Middle frontal gyrus (tissue), 1 donor: Measurements from ENCODE around the gene TNS1.
A peak's percentile ranks its signal among the peaks of the same experiment; 100 is the strongest.
"Not testable (repeated sequence)": the region's sequence is repeated elsewhere in the genome, so short reads cannot be mapped to it uniquely, and the experiment has no call there.

Experiments
- DNase-seq: peaks from one replicate; pipeline ENCODE4 v3.0.0-alpha.2; 2015; ENCODE audit warnings: low spot score; ENCODE audit errors: extremely low spot score

The TNS1 gene

GRCh38 chr2:217799563-217800432 lies 203.0 kb downstream of the TNS1 start:
- no peak for DNase-seq

- no peak for DNase-seq
Measured at GRCh38 chr2:217798743-217799562, 203.8 kb downstream of the TNS1 start.

DNA sequence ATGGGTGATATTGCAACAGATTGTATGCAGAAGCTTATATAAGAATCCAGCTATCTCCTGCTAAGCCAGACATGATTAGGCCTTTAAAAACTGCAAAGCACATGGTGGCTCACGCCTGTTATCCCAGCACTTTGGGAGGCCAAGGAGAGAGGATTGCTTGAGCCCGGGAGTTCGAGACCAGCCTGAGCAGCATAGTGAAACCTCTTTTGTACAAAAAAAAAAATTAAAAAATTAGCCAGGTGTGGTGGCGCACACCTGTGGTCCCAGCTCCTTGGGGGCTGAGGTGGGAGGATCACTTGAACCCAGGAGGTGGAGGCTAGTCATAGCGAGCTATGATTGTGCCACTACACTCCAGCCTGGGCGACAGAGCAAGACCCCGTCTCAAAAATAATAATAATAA lies 204.6 kb downstream of the TNS1 start:
- no peak for DNase-seq

DNA sequence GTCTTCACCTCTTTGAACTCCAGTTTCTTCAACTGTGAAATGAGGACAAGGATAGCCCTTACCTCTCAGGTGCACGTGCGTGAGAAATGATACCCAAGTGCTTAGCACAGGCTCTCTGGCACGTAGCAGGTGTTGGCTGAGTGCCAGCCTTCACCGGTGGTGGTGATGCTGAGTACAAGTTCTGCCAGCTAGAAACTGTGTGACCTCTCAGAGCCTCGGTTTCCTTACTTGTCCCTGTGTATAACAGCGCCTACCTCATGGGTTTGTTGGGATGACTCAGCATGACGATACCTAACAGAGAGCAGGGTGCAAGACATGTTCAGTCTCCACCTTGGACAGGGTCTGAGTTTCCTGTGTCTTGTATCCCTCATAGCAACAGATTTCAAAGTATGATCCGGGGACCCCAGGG lies 205.1 kb downstream of the TNS1 start:
- DNase-seq, result no peak

- DNase-seq, result no peak
Measured at GRCh38 chr2:217797165-217797564, 205.6 kb downstream of the TNS1 start.

DNA sequence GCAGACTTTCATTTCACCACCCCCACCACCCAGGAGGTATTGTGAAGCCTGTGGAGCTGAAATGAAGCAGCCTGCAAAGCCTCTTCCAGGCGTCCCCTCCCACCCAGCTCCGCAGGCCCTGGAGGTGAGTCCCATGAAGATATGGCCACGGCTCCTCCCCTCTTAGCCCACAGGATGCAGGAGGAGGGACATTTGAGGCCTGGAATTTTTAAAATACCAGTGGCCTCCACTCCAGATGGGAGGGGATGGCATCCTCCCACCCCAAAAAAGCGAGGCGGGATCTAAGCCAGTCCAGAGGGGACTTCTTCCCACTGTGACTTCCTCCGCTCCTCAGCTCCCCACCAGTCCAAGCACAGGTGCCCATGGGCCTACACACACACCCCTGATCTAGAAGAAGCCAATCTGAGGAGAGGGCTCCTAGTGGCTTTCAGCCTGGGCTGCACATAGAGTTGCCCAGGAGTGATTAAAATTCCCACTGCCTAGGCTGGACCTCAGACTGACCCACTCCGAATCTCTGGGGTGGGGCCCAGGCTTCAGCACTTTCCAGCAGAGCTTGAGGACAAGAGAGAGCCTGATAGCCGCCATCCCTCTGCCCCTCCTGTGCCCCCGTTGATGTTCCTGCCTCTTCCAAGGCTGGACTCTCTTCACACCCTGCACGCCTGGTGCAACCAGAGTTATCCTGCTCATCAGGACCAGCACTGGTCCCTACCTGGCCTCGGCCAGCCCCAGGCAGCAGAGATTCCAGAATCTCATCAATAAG lies 206.9 kb downstream of the TNS1 start:
- DNase-seq, result no peak

DNA sequence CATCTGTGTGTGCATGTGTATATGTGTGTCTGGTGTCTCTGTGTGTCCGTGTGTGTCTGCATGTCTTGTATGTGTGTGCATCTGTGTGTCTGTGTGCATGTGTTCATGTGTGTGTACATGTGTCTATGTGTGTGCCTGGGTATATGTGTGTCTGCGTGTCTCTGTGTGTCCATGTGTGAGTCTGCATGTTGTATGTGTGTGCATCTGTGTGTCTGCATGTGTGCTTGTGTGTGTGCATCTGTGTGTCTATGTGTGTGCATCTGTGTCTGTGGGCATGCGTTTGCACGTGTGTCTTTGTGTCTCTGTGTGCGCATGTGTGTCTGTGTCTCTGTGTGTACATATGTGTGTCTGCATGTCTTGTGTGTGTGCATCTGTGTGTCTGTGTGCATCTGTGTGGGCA lies 207.7 kb downstream of the TNS1 start:
- no peak for DNase-seq

DNA sequence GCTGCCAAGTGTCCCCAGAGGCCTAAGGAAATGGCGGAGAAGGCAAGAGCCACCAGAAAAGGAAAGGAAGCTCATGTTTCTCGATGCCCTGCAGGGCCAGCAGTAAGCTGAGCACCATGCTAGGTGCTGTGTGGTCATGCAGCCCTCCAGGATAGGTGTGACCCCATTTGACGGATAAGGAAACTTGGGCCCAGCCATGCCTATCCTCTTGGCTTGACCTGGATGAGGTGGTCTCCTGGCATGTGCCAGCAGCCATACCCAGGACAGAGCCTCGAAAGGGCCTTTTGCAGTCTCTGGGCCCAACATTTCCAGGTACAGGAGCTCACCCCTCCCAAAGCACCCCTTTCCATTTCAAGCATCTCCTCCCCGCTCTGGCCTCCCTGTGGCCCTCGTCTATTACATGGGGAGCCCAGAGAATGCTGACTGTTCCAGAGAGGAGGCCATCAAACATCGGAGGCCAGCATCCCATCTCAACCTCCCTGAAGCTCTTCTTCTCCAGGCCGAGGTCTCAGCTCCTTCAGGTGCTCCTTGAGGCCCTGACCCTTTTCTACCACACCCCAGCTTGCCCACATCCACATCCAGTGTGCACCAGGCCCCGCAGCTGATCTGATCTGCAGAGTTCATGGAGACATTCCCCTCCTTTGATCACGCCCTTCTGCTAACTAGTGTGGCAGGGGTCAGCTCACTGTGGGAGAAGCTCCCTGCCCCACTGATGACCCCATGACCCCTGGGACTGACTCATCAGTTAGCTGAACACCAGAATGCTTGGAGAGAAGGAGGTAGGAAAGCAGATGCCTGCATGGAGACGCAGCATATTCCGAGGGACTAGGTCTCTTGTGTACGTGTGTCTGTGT lies 208.4 kb downstream of the TNS1 start:
- DNase-seq, result no peak

- no peak for DNase-seq
Measured at GRCh38 chr2:217793566-217794132, 209.1 kb downstream of the TNS1 start.

DNA sequence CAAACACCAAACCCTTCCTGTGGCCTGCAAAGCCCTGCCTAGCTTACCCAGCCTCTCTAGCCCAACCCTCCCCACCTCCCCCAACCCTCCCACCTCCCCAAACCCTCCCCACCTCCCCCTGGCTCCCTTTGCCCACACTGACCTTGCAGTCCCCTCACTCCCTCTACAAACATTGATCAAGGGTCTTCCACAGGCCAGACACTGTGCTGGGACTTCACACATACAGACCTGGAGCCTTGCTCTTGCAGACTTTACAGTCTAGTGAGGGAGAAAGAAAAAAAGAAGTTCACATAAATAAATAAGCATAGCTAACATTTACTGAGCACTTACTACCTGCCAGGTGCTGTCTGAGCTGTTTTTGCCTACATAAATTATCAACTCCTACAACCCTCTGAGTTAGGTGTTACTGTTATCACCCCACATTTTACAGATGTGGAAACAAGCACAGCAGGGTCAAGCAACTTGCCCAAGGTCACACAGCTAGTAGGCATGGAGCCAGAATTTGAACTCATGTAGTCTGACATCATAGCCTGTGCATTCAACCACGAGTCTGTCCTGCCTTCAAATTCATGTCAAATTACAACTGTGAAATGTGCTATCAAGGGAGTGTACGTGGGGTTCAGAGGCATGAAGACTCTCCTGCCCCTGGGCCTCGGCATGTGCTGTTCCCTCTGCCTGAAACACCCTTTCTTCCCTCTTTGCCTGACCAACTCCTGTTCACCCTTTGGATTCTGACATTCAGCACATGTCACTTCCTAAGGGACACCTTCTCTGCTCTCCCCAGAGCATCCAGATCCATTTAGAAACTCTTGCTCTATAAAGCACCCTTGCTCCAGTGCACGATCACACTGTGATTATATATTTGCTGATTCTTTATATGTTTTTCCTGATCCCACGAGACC lies 209.9 kb downstream of the TNS1 start:
- no peak for DNase-seq

- no peak for DNase-seq
Measured at GRCh38 chr2:217791551-217791950, 211.2 kb downstream of the TNS1 start.

DNA sequence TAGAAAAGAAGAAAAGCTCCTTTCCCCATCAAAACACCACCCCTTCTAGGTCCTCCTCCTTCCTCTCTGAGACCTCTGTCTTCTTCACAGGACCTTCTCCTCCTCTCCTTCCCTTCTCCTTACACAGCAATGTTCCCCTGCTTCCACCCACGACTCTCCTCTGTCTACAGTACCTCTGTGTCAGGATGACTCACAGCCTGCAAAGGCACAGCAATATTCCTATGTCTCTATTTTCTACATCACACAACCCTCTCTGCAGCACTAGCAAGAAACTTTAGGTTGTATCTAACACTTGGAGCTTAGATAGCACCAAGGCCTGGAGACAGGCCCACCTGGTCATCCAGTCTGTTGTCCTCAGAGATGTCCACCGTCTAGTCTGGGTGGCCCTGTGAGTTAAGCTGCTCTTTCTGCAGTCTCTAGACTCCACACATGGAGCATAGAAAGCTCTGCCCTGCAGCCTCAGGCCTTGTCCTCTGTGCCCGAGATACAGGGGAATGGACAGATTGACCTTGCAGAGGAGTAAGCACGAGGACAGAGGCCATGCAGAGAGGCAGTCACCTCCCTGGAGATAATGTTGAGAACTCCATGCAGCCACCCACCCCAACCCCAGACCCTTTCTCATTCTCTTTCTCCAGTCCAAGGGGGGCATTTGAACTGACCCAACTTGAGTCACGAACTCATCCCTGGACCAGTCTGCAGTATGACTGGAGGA lies 212.0 kb downstream of the TNS1 start:
- DNase-seq, result no peak

DNA sequence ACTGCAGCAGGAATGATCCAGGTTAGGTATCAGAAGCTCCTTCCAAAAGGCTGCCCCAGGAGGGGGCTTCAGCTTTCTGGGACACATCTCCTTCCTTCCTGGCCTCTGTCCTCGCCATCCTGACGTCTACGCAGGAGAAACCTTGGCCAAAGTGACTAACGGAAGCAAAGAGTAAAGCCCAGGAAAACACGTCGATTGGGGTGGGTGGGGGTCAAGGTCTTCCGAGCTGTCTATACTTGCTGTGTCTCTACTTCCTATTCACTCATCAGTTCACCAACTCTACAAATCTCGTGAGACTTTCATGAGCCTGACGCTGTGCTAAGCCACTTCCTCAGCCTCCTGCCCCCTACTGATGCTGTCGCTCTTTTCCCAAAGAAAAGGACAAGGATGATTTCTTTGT lies 212.6 kb downstream of the TNS1 start:
- no peak for DNase-seq

GRCh38 chr2:217789736-217790181 lies 213.0 kb downstream of the TNS1 start:
- no peak for DNase-seq

DNA sequence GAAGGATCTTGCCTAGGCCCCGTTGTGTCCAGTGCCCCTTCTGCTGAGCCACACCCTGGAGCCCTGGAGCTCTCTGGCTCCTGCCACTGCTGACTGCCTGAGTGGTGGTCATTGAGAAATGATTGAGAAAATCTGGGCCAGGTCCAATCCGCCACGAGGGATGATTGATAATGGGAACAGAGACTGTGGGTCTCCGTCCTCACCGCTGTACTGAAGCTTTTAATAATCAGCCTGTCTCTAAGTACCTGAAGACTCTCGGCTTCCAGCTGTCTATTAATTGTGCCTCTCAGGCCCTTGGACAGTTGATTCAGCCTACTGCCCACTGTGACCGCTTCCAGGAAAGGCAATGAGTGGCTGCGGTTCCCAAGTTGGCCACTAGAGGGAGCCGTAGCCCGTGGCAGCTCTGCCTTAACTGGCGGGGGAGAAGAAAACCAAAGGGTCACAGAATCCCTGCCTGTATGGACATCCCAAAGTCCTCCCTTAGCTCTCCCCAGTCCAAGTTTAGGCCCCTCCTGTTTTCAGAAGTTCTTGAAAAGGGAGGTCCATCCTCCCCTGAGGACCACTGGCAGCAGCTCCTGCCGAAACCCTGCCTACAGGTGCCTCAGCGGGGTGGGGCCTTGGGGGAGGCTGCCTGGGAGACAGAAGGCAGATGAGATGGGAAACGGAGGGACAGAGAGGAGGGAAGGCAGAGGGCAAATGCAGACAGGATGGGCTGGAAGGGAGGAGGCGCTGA lies 213.6 kb downstream of the TNS1 start:
- DNase-seq, result peak; percentile 81

- no peak for DNase-seq
Measured at GRCh38 chr2:217788669-217789002, 214.2 kb downstream of the TNS1 start.

DNA sequence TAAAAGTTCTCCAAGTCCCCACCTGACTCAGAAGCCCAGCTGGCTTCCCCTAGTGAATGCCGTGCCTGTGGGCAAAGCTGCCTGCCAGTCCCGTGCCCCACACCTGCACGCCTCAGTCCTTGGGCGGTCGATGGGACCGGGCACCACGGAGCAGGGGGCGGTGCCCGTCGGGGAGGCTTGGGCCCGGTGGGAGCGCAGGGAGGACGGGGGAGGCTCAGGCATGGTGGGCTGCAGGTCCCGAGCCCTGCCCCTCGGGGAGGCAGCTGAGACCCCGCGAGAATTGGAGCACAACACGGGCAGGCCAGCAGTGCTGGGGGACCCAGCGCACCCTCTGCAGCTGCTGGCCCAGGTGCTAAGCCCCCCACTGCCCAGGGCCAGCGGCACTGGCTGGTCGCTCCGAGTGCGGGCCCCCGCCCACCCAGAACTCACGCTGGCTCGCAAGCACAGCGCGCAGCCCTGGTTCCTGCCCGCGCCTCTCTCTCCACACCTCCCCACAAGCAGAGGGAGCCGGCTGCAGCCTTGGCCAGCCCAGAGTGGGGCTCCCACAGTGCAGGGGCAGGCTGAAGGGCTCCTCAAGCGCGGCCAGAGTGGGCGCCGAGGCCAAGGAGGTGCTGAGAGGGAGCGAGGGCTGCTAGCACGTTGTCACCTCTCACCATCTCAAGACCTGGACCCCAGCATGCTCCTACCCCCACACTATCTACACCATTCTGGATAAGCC lies 215.5 kb downstream of the TNS1 start:
- DNase-seq, result no peak

GRCh38 chr2:217786560-217786959 lies 216.2 kb downstream of the TNS1 start:
- not testable (repeated sequence) for DNase-seq
